GM21367 (cell line): ENCODE results near the gene NTN1.

ENCODE experiments used
- ATAC-seq: cut with Tn5 transposase; IDR thresholded peaks from one replicate; pipeline ENCODE4 v1.9.1; 2021; ENCODE audit not compliant: unreplicated experiment

The NTN1 gene

GRCh38 chr17:9188367-9188766 lies 167.1 kb downstream of the NTN1 start:
- no peak for ATAC-seq

GRCh38 chr17:9189870-9190269 lies 168.6 kb downstream of the NTN1 start:
- ATAC-seq: no peak

- ATAC-seq: no peak
Measured at GRCh38 chr17:9192010-9192409, 170.7 kb downstream of the NTN1 start.

- no peak for ATAC-seq
Measured at GRCh38 chr17:9195411-9195810, 174.1 kb downstream of the NTN1 start.

GRCh38 chr17:9195961-9196670 lies 174.8 kb downstream of the NTN1 start:
- ATAC-seq: no peak

GRCh38 chr17:9199571-9200551 lies 178.6 kb downstream of the NTN1 start:
- no peak for ATAC-seq

GRCh38 chr17:9200699-9201359 lies 179.5 kb downstream of the NTN1 start:
- no peak for ATAC-seq

GRCh38 chr17:9202532-9202931 lies 181.2 kb downstream of the NTN1 start:
- no peak for ATAC-seq

GRCh38 chr17:9203771-9204425 lies 182.6 kb downstream of the NTN1 start:
- no peak for ATAC-seq

GRCh38 chr17:9204637-9205329 lies 183.5 kb downstream of the NTN1 start:
- no peak for ATAC-seq

- no peak for ATAC-seq
Measured at GRCh38 chr17:9205520-9206409, 184.5 kb downstream of the NTN1 start.

GRCh38 chr17:9206410-9206703 lies 185.0 kb downstream of the NTN1 start:
- no peak for ATAC-seq

GRCh38 chr17:9206741-9207332 lies 185.5 kb downstream of the NTN1 start:
- ATAC-seq: no peak

GRCh38 chr17:9208381-9209105 lies 187.2 kb downstream of the NTN1 start:
- ATAC-seq: no peak

GRCh38 chr17:9209347-9209746 lies 188.0 kb downstream of the NTN1 start:
- ATAC-seq: no peak

GRCh38 chr17:9209781-9210370 lies 188.6 kb downstream of the NTN1 start:
- no peak for ATAC-seq

- no peak for ATAC-seq
Measured at GRCh38 chr17:9211133-9211765, 189.9 kb downstream of the NTN1 start.
